Keratinocyte (primary cell): ENCODE data around the gene DHRS12. TPM values are rescaled to one million over a fixed set of nuclear protein-coding genes. Genes with fewer than 3 reads are reported as not detected.

Experiments used
- DNase-seq: peaks from one replicate; pipeline ENCODE4 v3.0.0-alpha.2; 2011; ENCODE audit warnings: low read depth, missing footprints, low spot score
- FAIRE-seq: peaks from 2 replicates; lab custom pipeline; 2011; peaks lifted over from hg19 to GRCh38; lab: Jason Lieb, UNC
- H2AFZ ChIP-seq: 2 replicates; pipeline ENCODE4 v1.6.0; 2012; ENCODE audit warnings: low read length, control low read depth, inconsistent platforms; ENCODE audit not compliant: control insufficient read depth
- H3K27ac ChIP-seq: 2 replicates; pipeline ENCODE4 v1.5.1; 2011; ENCODE audit warnings: low read length; ENCODE audit not compliant: control insufficient read depth, insufficient read depth
- H3K27me3 ChIP-seq: 3 replicates; pipeline ENCODE4 v1.6.0; 2011; ENCODE audit warnings: low read length; ENCODE audit not compliant: control insufficient read depth, insufficient read depth; ENCODE audit errors: extremely low read depth
- H3K36me3 ChIP-seq, 2 experiments: 2 replicates in 1 of 2; 3 replicates in 1 of 2; pipeline ENCODE4 v1.5.1; 2011; ENCODE audit warnings: low read length in 2 of 2, mild to moderate bottlenecking in 1 of 2; ENCODE audit not compliant: control insufficient read depth in 2 of 2, insufficient read depth in 2 of 2; ENCODE audit errors: extremely low read depth in 1 of 2
- H3K4me1 ChIP-seq: 3 replicates; pipeline ENCODE4 v1.5.1; 2011; ENCODE audit warnings: low read length; ENCODE audit not compliant: control insufficient read depth, insufficient read depth; ENCODE audit errors: extremely low read depth
- H3K4me2 ChIP-seq: 3 replicates; pipeline ENCODE4 v1.6.0; 2011; ENCODE audit warnings: low read depth, low read length; ENCODE audit not compliant: control insufficient read depth, insufficient read depth; ENCODE audit errors: extremely low read depth
- H3K4me3 ChIP-seq, 3 experiments: fragments of 200-600 bp in 1 of 3; sonication (generic) in 1 of 3; 2 replicates in 2 of 3; 3 replicates in 1 of 3; pipeline ENCODE4 v1.5.1; 2011 to 2016; ENCODE audit warnings: low read length in 3 of 3, mild to moderate bottlenecking in 3 of 3, control low read depth in 2 of 3, inconsistent platforms in 1 of 3, low read depth in 1 of 3, mixed read lengths in 1 of 3, mixed run types in 1 of 3, moderate library complexity in 1 of 3; ENCODE audit not compliant: control insufficient read depth in 2 of 3, insufficient read depth in 2 of 3; ENCODE audit errors: extremely low read depth in 1 of 3
- H3K79me2 ChIP-seq: 2 replicates; pipeline ENCODE4 v1.6.0; 2012; ENCODE audit warnings: low read length; ENCODE audit not compliant: control insufficient read depth, insufficient read depth
- H3K9ac ChIP-seq: 3 replicates; pipeline ENCODE4 v1.6.0; 2011; ENCODE audit warnings: low read length; ENCODE audit not compliant: control insufficient read depth, insufficient read depth; ENCODE audit errors: extremely low read depth
- H3K9me1 ChIP-seq: 3 replicates; pipeline ENCODE4 v1.6.0; 2011; ENCODE audit warnings: low read length; ENCODE audit not compliant: control insufficient read depth, insufficient read depth; ENCODE audit errors: extremely low read depth
- H3K9me3 ChIP-seq: 2 replicates; pipeline ENCODE4 v1.5.1; 2012; ENCODE audit warnings: low read depth, low read length; ENCODE audit not compliant: control insufficient read depth
- H4K20me1 ChIP-seq: 3 replicates; pipeline ENCODE4 v1.6.0; 2011; ENCODE audit warnings: low read length; ENCODE audit not compliant: control insufficient read depth, insufficient read depth; ENCODE audit errors: extremely low read depth
- EZH2 ChIP-seq: IDR thresholded peaks from one replicate; pipeline ENCODE4 v1.6.1; 2012; ENCODE audit warnings: inconsistent platforms, mild to moderate bottlenecking, low read length, moderate library complexity
- dilution Hi-C: fragments of 300-500 bp; cut with MboI; formaldehyde crosslinking; loops from one replicate; pipeline ENCODE4 v1.7.0; 2020; ENCODE audit warnings: low sequenced_read_pairs; ENCODE audit not compliant: extremely low pct_ligation_motif_present
- polyA plus RNA-seq, 5 experiments: library from polyadenylated mRNA; depleted of rRNA in 3 of 5; stranded (reverse) in 3 of 5; stranded (forward) in 1 of 5; unstranded in 1 of 5; fragments of >200 nt; gene quantifications; 1 replicate in 1 of 5; 2 replicates in 3 of 5; 3 replicates in 1 of 5; pipeline versions ENCODE4 v1.2.1 to v1.2.3, GENCODE V29; 2011 to 2012; ENCODE audit warnings: missing spikeins in 2 of 5, low read depth in 1 of 5, low replicate concordance in 1 of 5
- TF ChIP-seq, protein P1 (sequence below), 3 experiments: IDR thresholded peaks in 1 of 3; conservative IDR thresholded peaks in 1 of 3; optimal IDR thresholded peaks in 1 of 3; 2 replicates in 2 of 3; 3 replicates in 1 of 3; pipeline versions ENCODE3 to v1.5.1; 2011; ENCODE audit warnings: low read length in 3 of 3, mild to moderate bottlenecking in 3 of 3, moderate library complexity in 2 of 3, control low read depth in 1 of 3, inconsistent platforms in 1 of 3; ENCODE audit not compliant: insufficient read depth in 2 of 3; ENCODE audit errors: extremely low read depth in 1 of 3

DHRS12 gene
- polyA plus RNA-seq, 1 donor (not counting 4 experiments of a cell fraction or from before 2014, with no cell fraction given) = 6.1 TPM

DNA sequence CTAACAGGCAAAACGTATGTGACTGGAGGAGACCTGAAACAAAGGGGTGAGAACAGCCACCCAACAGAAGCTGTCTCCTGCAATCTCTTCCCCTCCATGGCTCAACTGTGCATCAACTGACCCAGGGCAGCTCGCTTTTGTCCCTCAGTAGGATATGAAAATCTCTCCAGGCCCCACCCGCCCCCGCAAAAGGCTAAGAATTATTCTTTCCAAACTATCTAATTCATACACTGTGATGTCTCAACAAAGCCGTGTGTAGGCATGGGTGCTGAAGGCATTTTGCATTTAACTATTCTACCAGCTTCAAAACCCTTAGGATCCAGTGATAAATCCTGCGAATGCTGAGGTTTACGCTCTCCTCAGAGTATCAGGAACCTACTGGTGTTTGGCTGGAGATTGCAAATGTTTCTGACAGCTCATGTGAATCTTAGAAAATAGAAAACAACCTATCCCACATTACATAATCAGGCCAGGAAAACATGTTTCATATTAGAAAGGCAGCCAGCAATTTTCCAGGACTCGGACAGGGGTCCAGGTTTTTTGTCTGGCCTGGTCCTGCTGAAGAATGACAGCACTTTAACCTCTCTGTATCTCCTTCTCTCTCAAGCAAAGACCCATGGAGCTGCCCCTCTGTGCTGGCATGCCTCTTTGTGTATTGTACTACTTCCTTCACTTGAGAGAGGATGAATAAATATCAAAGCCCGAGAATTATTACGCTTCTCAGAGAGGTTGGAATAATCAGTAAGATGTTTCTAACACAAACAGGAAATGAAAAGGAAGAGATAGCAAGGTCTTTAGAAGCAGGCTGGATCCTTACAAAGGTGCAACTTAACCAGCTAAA lies 17.3 kb downstream of the DHRS12 start:
- Histone ChIP-seq H3K9me1 (no peaks in the 10 kb centered on the region), H3K4me1 (no peaks in the 10 kb centered on the region), H3K79me2 (no peaks in the 10 kb centered on the region), H4K20me1 (no peaks in the 10 kb centered on the region), H3K27ac (no peak overlapping the region), H3K27me3 (no peaks in the 10 kb centered on the region), H3K9ac (no peak overlapping the region), H3K9me3 (no peaks in the 10 kb centered on the region), H2AFZ (no peak overlapping the region), H3K4me3 (no peak overlapping the region), H3K4me2 (no peak overlapping the region), H3K36me3 (no peaks in the 10 kb centered on the region)
- dilution Hi-C loops = no loop called here
- no peak for TF ChIP-seq EZH2
- TF ChIP-seq, protein P1, sequence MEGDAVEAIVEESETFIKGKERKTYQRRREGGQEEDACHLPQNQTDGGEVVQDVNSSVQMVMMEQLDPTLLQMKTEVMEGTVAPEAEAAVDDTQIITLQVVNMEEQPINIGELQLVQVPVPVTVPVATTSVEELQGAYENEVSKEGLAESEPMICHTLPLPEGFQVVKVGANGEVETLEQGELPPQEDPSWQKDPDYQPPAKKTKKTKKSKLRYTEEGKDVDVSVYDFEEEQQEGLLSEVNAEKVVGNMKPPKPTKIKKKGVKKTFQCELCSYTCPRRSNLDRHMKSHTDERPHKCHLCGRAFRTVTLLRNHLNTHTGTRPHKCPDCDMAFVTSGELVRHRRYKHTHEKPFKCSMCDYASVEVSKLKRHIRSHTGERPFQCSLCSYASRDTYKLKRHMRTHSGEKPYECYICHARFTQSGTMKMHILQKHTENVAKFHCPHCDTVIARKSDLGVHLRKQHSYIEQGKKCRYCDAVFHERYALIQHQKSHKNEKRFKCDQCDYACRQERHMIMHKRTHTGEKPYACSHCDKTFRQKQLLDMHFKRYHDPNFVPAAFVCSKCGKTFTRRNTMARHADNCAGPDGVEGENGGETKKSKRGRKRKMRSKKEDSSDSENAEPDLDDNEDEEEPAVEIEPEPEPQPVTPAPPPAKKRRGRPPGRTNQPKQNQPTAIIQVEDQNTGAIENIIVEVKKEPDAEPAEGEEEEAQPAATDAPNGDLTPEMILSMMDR (optimal IDR thresholded peaks at IDR 0.05 in 1 of 3, IDR thresholded peaks at IDR 0.05 in 1 of 3, conservative IDR thresholded peaks at IDR 0.05 in 1 of 3; ENCODE audit: extremely low read depth in 1 of 3, insufficient read depth in 2 of 3, low read length in 3 of 3) = no peak
- FAIRE-seq (no peak), DNase-seq (no peak)

DNA sequence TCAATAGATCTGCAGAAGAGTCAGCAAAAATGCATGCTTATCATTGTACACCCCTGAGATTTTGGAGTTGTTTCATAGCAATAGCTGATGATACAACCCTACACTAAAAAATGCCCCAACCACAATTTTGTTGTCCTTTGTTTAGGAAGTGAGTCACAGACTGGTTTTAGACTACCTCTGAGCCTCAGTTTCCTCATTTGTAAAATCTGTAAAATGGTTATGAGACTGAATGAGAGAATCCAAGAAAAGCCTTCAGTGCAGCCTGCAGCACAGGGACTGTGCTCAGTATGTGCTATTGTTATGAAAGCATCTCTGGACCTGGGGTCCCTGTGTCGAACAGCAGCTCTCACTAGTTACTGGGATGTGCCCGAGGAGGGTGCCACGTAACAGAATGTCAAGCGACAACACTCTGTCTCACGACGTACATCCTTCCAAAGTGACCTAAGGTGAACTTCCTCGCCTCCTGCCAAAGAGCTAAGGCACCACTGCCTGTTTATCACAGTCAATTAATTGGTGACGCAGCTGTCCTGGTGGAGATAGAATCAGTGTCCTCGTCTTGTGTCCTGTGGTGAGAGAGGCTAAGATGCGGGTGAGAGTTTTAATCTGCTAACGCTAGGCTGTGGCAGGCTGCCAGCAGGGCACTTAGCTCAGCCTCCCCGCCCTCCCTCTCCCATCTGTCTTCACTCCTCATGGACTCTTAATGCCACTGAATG lies 18.1 kb downstream of the DHRS12 start:
- Histone ChIP-seq H3K36me3 (no peaks in the 10 kb centered on the region), H3K27ac (no peak overlapping the region), H3K4me2 (no peak overlapping the region), H3K9me1 (no peaks in the 10 kb centered on the region), H3K9me3 (no peaks in the 10 kb centered on the region), H3K79me2 (no peaks in the 10 kb centered on the region), H2AFZ (no peak overlapping the region), H3K4me3 (no peak overlapping the region), H4K20me1 (no peaks in the 10 kb centered on the region), H3K4me1 (no peaks in the 10 kb centered on the region), H3K9ac (no peak overlapping the region), H3K27me3 (no peaks in the 10 kb centered on the region)
- dilution Hi-C loops = no loop called here
- FAIRE-seq (no peak), DNase-seq (no peak)
- TF ChIP-seq, protein P1 (optimal IDR thresholded peaks at IDR 0.05 in 1 of 3, IDR thresholded peaks at IDR 0.05 in 1 of 3, conservative IDR thresholded peaks at IDR 0.05 in 1 of 3; ENCODE audit: extremely low read depth in 1 of 3, insufficient read depth in 2 of 3, low read length in 3 of 3) = no peak
- TF ChIP-seq EZH2 = no peak
